ENCODE results near the gene CA7.
A peak's percentile ranks its signal among the peaks of the same experiment; 100 is the strongest.

CA7 gene

DNA sequence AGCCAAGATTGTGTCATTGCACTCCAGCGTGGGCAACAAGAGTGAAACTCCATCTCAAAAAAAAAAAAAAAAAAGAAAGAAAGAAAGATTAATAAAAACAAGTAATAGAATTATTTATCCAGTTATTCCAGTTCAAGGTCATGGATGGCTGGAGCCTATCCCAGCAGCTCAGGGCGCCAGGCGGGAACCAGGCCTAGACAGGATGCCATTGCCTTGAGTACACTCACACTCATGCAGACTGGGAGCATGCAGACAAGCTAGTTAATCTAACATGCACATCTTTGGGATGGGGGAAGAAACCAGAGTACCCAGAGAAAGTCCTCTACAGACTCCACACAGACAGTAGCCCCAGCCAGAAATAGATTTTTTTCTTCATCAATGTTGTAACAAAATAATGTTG lies 54.0 kb downstream of the CA7 start:
- no peak overlapping the region for H3K4me3 ChIP-seq (ENCODE audit: low read depth, low read length)
- no peak for TF ChIP-seq MYC (IDR thresholded peaks at IDR 0.05; ENCODE audit: low read depth, low read length)
- TF ChIP-seq, protein P1, sequence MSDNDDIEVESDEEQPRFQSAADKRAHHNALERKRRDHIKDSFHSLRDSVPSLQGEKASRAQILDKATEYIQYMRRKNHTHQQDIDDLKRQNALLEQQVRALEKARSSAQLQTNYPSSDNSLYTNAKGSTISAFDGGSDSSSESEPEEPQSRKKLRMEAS (IDR thresholded peaks at IDR 0.05; ENCODE audit: low read depth, low read length), result no peak
- TF ChIP-seq POLR2A (IDR thresholded peaks at IDR 0.05; ENCODE audit: extremely low read depth, insufficient read length), result no peak
- TF ChIP-seq, protein P2, sequence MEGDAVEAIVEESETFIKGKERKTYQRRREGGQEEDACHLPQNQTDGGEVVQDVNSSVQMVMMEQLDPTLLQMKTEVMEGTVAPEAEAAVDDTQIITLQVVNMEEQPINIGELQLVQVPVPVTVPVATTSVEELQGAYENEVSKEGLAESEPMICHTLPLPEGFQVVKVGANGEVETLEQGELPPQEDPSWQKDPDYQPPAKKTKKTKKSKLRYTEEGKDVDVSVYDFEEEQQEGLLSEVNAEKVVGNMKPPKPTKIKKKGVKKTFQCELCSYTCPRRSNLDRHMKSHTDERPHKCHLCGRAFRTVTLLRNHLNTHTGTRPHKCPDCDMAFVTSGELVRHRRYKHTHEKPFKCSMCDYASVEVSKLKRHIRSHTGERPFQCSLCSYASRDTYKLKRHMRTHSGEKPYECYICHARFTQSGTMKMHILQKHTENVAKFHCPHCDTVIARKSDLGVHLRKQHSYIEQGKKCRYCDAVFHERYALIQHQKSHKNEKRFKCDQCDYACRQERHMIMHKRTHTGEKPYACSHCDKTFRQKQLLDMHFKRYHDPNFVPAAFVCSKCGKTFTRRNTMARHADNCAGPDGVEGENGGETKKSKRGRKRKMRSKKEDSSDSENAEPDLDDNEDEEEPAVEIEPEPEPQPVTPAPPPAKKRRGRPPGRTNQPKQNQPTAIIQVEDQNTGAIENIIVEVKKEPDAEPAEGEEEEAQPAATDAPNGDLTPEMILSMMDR (IDR thresholded peaks at IDR 0.05; ENCODE audit: low read depth, low read length), result no peak
- DNase-seq (ENCODE audit: low read depth), result no peak

DNA sequence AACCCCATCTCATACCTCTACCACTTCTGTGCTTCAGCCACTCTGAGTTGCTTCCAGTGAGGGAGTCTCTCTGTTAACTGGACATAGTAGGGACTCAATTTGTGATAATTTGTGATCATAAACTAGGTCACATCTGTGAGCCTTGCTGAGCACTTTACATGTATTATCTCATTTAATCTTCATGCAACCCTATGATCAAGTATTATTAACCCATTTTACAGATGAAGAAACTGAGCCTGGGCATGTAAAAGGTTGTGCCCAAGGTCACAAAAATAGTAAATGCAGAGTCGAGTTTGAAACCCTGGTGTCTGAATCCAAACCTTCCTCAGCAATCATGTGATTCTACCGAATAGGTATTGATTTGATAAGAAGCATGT lies 54.7 kb downstream of the CA7 start:
- TF ChIP-seq MYC (IDR thresholded peaks at IDR 0.05; ENCODE audit: low read depth, low read length), result no peak
- no peak for TF ChIP-seq POLR2A (IDR thresholded peaks at IDR 0.05; ENCODE audit: extremely low read depth, insufficient read length)
- TF ChIP-seq, protein P1 (IDR thresholded peaks at IDR 0.05; ENCODE audit: low read depth, low read length), result no peak
- TF ChIP-seq, protein P2 (IDR thresholded peaks at IDR 0.05; ENCODE audit: low read depth, low read length), result no peak
- no peak for DNase-seq (ENCODE audit: low read depth)
- H3K4me3 ChIP-seq (ENCODE audit: low read depth, low read length), result no peak overlapping the region

DNA sequence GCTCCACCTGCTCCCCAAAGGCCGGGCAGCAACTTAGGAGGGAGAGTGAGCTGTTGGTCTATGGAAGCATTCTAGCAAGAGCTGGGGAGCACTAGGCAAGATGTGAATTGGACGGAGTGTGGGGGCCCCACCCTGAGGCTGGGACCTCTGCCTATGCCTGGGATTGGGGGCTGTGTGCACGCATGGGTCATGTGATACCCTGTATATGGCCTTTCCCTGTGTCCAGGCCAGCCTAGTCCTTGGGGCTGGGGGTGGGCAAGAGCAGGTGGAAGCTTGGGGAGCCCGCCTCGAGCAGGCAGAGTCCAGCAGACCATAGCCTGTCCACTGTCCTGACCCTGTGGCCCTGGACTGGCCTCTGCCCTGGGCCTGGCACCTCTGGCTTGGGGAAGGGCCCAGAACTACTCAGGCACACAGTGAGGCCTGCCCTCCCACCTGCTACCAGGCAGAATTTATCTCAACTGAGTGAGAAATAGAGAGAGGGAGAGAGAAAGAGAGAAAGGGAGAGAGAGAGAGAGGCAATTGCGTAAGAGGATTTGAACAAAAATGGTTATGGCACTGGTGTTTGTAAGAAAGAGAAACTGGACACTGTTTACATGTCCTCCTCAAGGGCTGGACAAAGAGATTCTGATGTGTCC lies 55.2 kb downstream of the CA7 start:
- no peak overlapping the region for H3K4me3 ChIP-seq (ENCODE audit: low read depth, low read length)
- no peak for TF ChIP-seq POLR2A (IDR thresholded peaks at IDR 0.05; ENCODE audit: extremely low read depth, insufficient read length)
- TF ChIP-seq, protein P1 (IDR thresholded peaks at IDR 0.05; ENCODE audit: low read depth, low read length), result no peak
- no peak for TF ChIP-seq MYC (IDR thresholded peaks at IDR 0.05; ENCODE audit: low read depth, low read length)
- TF ChIP-seq, protein P2 (IDR thresholded peaks at IDR 0.05; ENCODE audit: low read depth, low read length), result no peak
- DNase-seq (ENCODE audit: low read depth), result no peak

DNA sequence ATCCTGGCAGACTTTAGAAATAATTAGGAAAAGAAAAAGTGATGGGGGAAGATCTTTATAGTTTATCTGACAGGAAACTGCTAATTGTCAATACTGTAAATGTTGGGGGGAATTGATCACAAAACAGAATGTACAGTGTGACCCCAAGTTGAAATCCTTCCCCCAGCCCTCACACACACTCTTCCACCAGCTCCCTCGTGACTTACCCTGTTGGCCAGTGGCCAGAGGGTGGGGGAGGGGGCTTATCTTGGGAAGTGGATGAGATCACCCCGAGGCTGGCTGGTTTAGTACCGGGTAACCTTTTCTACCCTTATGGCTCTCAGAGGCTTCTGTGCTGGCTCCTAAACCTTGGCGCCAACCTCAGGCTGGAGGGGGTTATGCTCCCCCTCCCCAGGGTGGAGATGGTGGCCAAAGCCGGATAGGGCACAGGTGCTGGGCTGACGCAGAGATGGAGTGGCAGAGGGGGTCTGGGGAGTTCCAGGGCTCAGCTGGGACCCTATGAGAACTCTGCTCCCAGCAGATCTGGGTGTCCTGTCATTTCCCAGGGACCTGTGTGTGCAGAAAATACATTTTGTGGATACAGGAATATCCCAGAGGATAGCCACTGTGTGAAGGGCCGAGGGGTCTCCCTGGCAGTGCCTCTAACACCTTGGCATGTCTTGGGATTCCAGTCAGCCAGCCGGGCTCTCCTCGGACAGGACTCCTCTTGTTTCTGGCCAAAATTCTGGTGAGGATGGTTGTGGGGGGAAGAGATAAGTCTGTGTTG lies 55.9 kb downstream of the CA7 start:
- DNase-seq (ENCODE audit: low read depth), result peak; percentile 36
- TF ChIP-seq, protein P2 (IDR thresholded peaks at IDR 0.05; ENCODE audit: low read depth, low read length), result no peak
- TF ChIP-seq, protein P1 (IDR thresholded peaks at IDR 0.05; ENCODE audit: low read depth, low read length), result no peak
- TF ChIP-seq POLR2A (IDR thresholded peaks at IDR 0.05; ENCODE audit: extremely low read depth, insufficient read length) (no peak), MYC (IDR thresholded peaks at IDR 0.05; ENCODE audit: low read depth, low read length) (no peak)

DNA sequence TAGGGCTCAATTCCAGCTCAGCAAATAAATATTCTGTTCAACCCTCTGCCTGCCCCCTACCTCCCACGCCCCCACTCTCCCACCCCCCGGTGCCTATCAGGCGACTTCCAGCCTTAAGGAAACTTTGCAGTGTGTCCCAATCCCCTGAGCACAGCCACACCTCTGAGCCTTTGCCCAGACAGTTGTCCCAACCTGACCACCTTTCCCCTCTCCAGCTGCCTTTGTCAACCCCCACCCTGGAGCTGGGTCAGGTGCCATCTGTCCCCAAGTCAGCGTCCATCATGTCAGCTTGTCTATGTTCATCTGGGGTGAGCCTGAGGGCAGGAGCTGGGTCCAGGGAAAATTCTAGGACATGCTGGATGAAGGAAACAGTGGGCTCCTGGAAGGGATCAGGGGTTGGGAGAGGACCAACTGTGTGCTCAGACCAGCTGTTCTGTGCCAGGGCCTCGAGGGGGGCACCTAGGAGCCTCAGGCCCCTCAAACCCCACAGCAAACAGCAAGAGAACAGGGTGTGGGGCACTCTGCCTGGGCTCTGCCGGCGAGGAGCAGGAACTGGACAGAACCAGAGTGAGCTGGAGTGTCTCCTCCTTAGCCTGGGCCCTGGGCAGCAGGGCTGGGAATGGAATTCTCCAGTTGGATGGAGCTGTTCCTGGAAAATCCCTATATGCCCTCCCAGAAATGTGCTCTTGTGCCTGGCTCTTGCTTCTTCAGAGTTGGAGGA lies 56.7 kb downstream of the CA7 start:
- no peak for DNase-seq (ENCODE audit: low read depth)
- no peak overlapping the region for H3K4me3 ChIP-seq (ENCODE audit: low read depth, low read length)
- TF ChIP-seq, protein P1 (IDR thresholded peaks at IDR 0.05; ENCODE audit: low read depth, low read length), result no peak
- no peak for TF ChIP-seq POLR2A (IDR thresholded peaks at IDR 0.05; ENCODE audit: extremely low read depth, insufficient read length)

More for the DNA sequence above, 55.9 kb downstream of the CA7 start:
- H3K4me3 ChIP-seq (ENCODE audit: low read depth, low read length), result no peak overlapping the region

Measured in NB4 (cell line).